A549 (cell line): ENCODE results near the gene AK3. TPM values are rescaled to one million over a fixed set of nuclear protein-coding genes. Genes with fewer than 3 reads are reported as not detected.

Experiments used
- ATAC-seq, 2 experiments: fragments of 200-7000 bp in 1 of 2; fragments of >200 bp in 1 of 2; cut with Nextera tagmentation in 1 of 2; cut with Tn5 transposase in 1 of 2; 3 replicates each; pipeline versions ENCODE4 v1.8.0 to v1.9.1; 2018 to 2020; ENCODE audit warnings: mild to moderate bottlenecking in 1 of 2, moderate library complexity in 1 of 2
- CTCF ChIA-PET: fragments of 300-600 bp; sonication (Branson Sonifier 250); formaldehyde crosslinking; extraction: SDS; loops from one replicate; lab custom pipeline; 2021; ENCODE audit warnings: antibody characterized with exemption, inconsistent platforms; lab: Yijun Ruan, JAX
- POLR2A ChIA-PET: fragments of 350-600 bp; formaldehyde crosslinking; extraction: SDS; loops from one replicate; lab custom pipeline; 2021; ENCODE audit warnings: antibody characterized with exemption, inconsistent platforms; lab: Yijun Ruan, JAX
- DNase-seq, 2 experiments: peaks; one replicate each; pipeline versions ENCODE4 v3.0.0 to v3.0.0-alpha.2; 2011 to 2016; ENCODE audit warnings: low read depth in 1 of 2, low spot score in 1 of 2
- FAIRE-seq: peaks from 2 replicates; lab custom pipeline; 2011; peaks lifted over from hg19 to GRCh38; lab: Jason Lieb, UNC
- H3K27ac ChIP-seq, 2 experiments: fragments of >200 bp; sonication (Bioruptor Twin); formaldehyde crosslinking; 3 replicates each; pipeline ENCODE4 v1.5.1; 2016 to 2017
- H3K4me1 ChIP-seq: fragments of >200 bp; sonication (Bioruptor Twin); formaldehyde crosslinking; 3 replicates; pipeline ENCODE4 v1.6.1; 2016
- H3K4me2 ChIP-seq: fragments of >200 bp; sonication (Bioruptor Twin); formaldehyde crosslinking; 3 replicates; pipeline ENCODE4 v1.6.1; 2016
- H3K4me3 ChIP-seq: fragments of >200 bp; sonication (Bioruptor Twin); formaldehyde crosslinking; 3 replicates; pipeline ENCODE4 v1.5.1; 2016
- H3K9me3 ChIP-seq: fragments of >200 bp; sonication (Bioruptor Twin); formaldehyde crosslinking; 3 replicates; pipeline ENCODE4 v1.6.1; 2016
- BCL3 ChIP-seq: fragments of >200 bp; sonication (Bioruptor Twin); formaldehyde crosslinking; IDR thresholded peaks from 3 replicates; pipeline ENCODE4 v1.6.1; 2016
- CHD4 ChIP-seq: fragments of 200-600 bp; sonication (generic); IDR thresholded peaks from 2 replicates; pipeline ENCODE4 v1.6.1; 2016; ENCODE audit warnings: antibody characterized with exemption, mild to moderate bottlenecking, borderline replicate concordance
- HDAC2 ChIP-seq: fragments of 200-600 bp; sonication (generic); IDR thresholded peaks from 2 replicates; pipeline ENCODE4 v1.6.1; 2016
- JUN ChIP-seq, 2 experiments: fragments of >200 bp; sonication (Bioruptor Twin); formaldehyde crosslinking; IDR thresholded peaks; 2 replicates in 1 of 2; 3 replicates in 1 of 2; pipeline ENCODE4 v1.6.1; 2016 to 2017
- KDM1A ChIP-seq: fragments of 200-600 bp; sonication (generic); IDR thresholded peaks from 2 replicates; pipeline ENCODE4 v1.6.1; 2016; ENCODE audit warnings: low read depth, mild to moderate bottlenecking
- MAZ ChIP-seq: fragments of 150-350 bp; IDR thresholded peaks from 2 replicates; pipeline ENCODE4 v1.6.1; 2014; ENCODE audit warnings: antibody characterized with exemption, low read depth, low read length, borderline replicate concordance
- MYC ChIP-seq: IDR thresholded peaks from 2 replicates; pipeline ENCODE4 v1.6.1; 2012; ENCODE audit warnings: mild to moderate bottlenecking, inconsistent platforms, low read length, improper control_type of control experiment, borderline replicate concordance
- NR3C1 ChIP-seq: fragments of >200 bp; sonication (Bioruptor Twin); formaldehyde crosslinking; IDR thresholded peaks from 3 replicates; pipeline ENCODE4 v1.6.1; 2017
- PBX3 ChIP-seq: IDR thresholded peaks from 2 replicates; pipeline ENCODE4 v1.6.1; 2012
- PHF8 ChIP-seq: fragments of 200-600 bp; sonication (generic); IDR thresholded peaks from 2 replicates; pipeline ENCODE4 v1.6.1; 2016; ENCODE audit warnings: low read depth, mild to moderate bottlenecking, antibody characterized with exemption, moderate library complexity, borderline replicate concordance
- POLR2A ChIP-seq: IDR thresholded peaks from 2 replicates; pipeline ENCODE4 v1.6.1; 2012; ENCODE audit warnings: mild to moderate bottlenecking, low read length
- ZC3H11A ChIP-seq: fragments of 450-650 bp; IDR thresholded peaks from 2 replicates; pipeline ENCODE4 v1.6.1; 2014; ENCODE audit warnings: antibody characterized with exemption, mild to moderate bottlenecking
- ZNF302 ChIP-seq: fragments of 250-450 bp; sonication (Bioruptor Pico); IDR thresholded peaks from 2 replicates; pipeline ENCODE4 v1.9.0; 2021; ENCODE audit warnings: inconsistent platforms, mild to moderate bottlenecking, moderate library complexity
- WGBS: methylation state at CpG from one replicate; pipeline ENCODE4 v1.1.6; 2017; ENCODE audit errors: missing lambda C conversion rate; 5-methylcytosine and 5-hydroxymethylcytosine counted together
- polyA plus RNA-seq, 4 experiments: library from polyadenylated mRNA; depleted of rRNA in 3 of 4; stranded (reverse); fragments of >200 nt; fragmentation: RNase III in 1 of 4; extraction: RNeasy Plus Mini Kit Qiagen cat#74134 plus additional on column Dnase treatment in 1 of 4; gene quantifications; 2 replicates in 3 of 4; 3 replicates in 1 of 4; pipeline ENCODE4 v1.2.3, GENCODE V29; 2011 to 2017
- TF ChIP-seq, protein P1 (sequence below): fragments of 200-600 bp; sonication (generic); IDR thresholded peaks from 2 replicates; pipeline ENCODE4 v1.6.1; 2016; ENCODE audit warnings: antibody characterized with exemption, mild to moderate bottlenecking, moderate library complexity
- TF ChIP-seq, protein P2 (sequence below): fragments of 250-450 bp; sonication (Bioruptor Pico); IDR thresholded peaks from 2 replicates; pipeline ENCODE4 v1.5.0; 2020; ENCODE audit warnings: low read depth, mild to moderate bottlenecking, moderate library complexity
- TF ChIP-seq, protein P3 (sequence below): fragments of >200 bp; sonication (Bioruptor Twin); formaldehyde crosslinking; IDR thresholded peaks from 3 replicates; pipeline ENCODE4 v1.5.1; 2016
- TF ChIP-seq, protein P4 (sequence below): fragments of 250-450 bp; sonication (Bioruptor Pico); IDR thresholded peaks from 2 replicates; pipeline ENCODE4 v1.5.0; 2021; ENCODE audit warnings: mild to moderate bottlenecking, moderate library complexity, borderline replicate concordance

AK3 gene
- polyA plus RNA-seq, 2 of the 4 experiments (the other 2 are of a cell fraction) = 51.0 to 83.0 TPM

DNA sequence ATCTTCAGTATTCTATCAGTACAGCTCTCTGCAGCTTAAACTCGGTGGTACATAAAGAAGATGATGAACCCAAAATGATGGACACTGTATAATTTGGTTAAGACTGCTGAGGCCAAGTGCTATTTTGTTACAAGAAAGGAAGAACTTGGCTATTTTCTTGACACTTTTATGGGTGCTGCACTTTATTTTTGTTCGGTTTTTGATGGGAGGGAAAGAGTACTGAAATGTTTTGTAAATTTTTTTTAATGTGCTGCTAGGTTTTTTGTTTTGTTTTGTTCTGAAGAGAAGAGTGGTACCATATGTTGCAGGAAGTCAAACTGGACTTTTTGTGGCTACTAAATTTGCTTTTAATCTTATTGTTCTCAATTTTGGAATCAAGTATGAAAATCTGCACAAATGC, 35.0 kb downstream of the AK3 start (continued):
- TF ChIP-seq, protein P1, sequence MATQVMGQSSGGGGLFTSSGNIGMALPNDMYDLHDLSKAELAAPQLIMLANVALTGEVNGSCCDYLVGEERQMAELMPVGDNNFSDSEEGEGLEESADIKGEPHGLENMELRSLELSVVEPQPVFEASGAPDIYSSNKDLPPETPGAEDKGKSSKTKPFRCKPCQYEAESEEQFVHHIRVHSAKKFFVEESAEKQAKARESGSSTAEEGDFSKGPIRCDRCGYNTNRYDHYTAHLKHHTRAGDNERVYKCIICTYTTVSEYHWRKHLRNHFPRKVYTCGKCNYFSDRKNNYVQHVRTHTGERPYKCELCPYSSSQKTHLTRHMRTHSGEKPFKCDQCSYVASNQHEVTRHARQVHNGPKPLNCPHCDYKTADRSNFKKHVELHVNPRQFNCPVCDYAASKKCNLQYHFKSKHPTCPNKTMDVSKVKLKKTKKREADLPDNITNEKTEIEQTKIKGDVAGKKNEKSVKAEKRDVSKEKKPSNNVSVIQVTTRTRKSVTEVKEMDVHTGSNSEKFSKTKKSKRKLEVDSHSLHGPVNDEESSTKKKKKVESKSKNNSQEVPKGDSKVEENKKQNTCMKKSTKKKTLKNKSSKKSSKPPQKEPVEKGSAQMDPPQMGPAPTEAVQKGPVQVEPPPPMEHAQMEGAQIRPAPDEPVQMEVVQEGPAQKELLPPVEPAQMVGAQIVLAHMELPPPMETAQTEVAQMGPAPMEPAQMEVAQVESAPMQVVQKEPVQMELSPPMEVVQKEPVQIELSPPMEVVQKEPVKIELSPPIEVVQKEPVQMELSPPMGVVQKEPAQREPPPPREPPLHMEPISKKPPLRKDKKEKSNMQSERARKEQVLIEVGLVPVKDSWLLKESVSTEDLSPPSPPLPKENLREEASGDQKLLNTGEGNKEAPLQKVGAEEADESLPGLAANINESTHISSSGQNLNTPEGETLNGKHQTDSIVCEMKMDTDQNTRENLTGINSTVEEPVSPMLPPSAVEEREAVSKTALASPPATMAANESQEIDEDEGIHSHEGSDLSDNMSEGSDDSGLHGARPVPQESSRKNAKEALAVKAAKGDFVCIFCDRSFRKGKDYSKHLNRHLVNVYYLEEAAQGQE = no peak
- TF ChIP-seq MYC (no peak), NR3C1 (no peak), PHF8 (no peak), KDM1A (no peak), POLR2A (no peak), ZNF302 (no peak)
- TF ChIP-seq, protein P2, sequence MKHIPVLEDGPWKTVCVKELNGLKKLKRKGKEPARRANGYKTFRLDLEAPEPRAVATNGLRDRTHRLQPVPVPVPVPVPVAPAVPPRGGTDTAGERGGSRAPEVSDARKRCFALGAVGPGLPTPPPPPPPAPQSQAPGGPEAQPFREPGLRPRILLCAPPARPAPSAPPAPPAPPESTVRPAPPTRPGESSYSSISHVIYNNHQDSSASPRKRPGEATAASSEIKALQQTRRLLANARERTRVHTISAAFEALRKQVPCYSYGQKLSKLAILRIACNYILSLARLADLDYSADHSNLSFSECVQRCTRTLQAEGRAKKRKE (CRISPR knock-in tag) = no peak
- TF ChIP-seq, all 56 proteins: peak for 0

DNA sequence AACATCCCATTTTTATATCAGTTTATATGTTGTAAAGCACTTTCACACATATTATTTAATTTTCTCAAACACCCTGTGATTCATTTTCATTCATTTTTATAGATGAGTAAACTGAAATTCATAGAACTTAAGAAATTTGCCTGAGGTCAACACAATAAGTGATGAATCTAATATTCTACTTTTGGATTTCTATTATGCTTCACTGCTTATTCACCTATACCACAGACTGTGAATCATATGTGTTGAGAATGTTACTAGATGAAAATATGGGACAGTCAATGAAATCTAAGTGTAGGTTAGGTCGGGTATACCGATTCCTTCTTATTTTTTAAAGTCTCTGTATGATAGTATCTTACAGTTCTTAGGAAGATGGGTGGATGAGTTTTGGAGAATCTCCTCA, 36.9 kb downstream of the AK3 start:
- WGBS = 92% methylated on average over 2 of the region's 2 CpGs
- no peak overlapping the region for H3K27ac ChIP-seq
- POLR2A ChIA-PET = no interaction called here

DNA sequence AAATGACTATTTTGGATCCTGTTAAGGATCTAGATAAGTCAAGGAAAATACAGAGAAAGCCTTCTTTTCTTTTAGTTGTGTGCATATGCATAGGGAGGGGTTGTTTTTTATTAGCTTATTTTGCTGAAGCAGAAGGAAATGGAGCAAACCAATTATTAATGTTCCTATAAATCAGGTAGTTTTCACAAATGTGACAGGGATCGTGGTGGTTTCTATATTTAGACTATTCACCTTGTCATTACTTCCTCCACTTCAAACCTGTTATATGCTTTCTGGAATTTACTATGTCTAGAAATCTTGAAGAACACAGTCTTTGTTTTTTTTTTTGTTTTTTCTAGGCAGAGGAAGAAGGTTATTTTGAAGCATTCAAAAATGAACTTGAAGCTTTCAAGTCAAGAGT, 39.5 kb downstream of the AK3 start:
- DNase-seq (no peak), FAIRE-seq (no peak), ATAC-seq (no peak)
- no peak for TF ChIP-seq MAZ
- TF ChIP-seq JUN (IDR thresholded peaks at IDR 0.05) = no peak
- TF ChIP-seq ZNF302 = no peak
- no peak for TF ChIP-seq CHD4
- TF ChIP-seq, protein P3, sequence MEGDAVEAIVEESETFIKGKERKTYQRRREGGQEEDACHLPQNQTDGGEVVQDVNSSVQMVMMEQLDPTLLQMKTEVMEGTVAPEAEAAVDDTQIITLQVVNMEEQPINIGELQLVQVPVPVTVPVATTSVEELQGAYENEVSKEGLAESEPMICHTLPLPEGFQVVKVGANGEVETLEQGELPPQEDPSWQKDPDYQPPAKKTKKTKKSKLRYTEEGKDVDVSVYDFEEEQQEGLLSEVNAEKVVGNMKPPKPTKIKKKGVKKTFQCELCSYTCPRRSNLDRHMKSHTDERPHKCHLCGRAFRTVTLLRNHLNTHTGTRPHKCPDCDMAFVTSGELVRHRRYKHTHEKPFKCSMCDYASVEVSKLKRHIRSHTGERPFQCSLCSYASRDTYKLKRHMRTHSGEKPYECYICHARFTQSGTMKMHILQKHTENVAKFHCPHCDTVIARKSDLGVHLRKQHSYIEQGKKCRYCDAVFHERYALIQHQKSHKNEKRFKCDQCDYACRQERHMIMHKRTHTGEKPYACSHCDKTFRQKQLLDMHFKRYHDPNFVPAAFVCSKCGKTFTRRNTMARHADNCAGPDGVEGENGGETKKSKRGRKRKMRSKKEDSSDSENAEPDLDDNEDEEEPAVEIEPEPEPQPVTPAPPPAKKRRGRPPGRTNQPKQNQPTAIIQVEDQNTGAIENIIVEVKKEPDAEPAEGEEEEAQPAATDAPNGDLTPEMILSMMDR = no peak
- TF ChIP-seq, protein P2 (CRISPR knock-in tag) = no peak
- TF ChIP-seq PBX3 = no peak
- POLR2A ChIA-PET = interaction anchor here (0.9 kb wide), 1 partner anchor 39 kb away, joined by 3 read pairs; no protein-coding TSS in a partner anchor
- Histone ChIP-seq H3K4me3 (no peak overlapping the region), H3K9me3 (no peaks in the 10 kb centered on the region), H3K4me1 (peaks cover 13% of the 10 kb centered on the region), H3K4me2 (no peak overlapping the region), H3K27ac (no peak overlapping the region)
- 79% methylated on average over 1 of the region's 1 CpG for WGBS
- CTCF ChIA-PET = interaction anchor here (1.3 kb wide), 1 partner anchor 39 kb away, joined by 3 read pairs; the partner anchor contains the start of gene AK3

More for the DNA sequence above, 36.9 kb downstream of the AK3 start:
- FAIRE-seq (no peak), DNase-seq (no peak)
- Histone ChIP-seq H3K4me2 (no peak overlapping the region), H3K4me1 (peaks cover 13% of the 10 kb centered on the region)
- TF ChIP-seq HDAC2 (no peak), MAZ (no peak), KDM1A (no peak), ZC3H11A (no peak), BCL3 (no peak)
- TF ChIP-seq, protein P4, sequence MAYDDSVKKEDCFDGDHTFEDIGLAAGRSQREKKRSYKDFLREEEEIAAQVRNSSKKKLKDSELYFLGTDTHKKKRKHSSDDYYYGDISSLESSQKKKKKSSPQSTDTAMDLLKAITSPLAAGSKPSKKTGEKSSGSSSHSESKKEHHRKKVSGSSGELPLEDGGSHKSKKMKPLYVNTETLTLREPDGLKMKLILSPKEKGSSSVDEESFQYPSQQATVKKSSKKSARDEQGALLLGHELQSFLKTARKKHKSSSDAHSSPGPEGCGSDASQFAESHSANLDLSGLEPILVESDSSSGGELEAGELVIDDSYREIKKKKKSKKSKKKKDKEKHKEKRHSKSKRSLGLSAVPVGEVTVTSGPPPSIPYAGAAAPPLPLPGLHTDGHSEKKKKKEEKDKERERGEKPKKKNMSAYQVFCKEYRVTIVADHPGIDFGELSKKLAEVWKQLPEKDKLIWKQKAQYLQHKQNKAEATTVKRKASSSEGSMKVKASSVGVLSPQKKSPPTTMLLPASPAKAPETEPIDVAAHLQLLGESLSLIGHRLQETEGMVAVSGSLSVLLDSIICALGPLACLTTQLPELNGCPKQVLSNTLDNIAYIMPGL (CRISPR knock-in tag) = no peak
- TF ChIP-seq, all 56 proteins: peak for 0
- CTCF ChIA-PET = no interaction called here
- ATAC-seq = no peak
- Histone ChIP-seq H3K9me3 (no peaks in the 10 kb centered on the region), H3K4me3 (no peak overlapping the region)
